Measurements from ENCODE around the gene THRSP. TPM values are rescaled to one million over a fixed set of nuclear protein-coding genes. Genes with fewer than 3 reads are reported as not detected.

The THRSP gene
- total and polyA plus RNA-seq, 2 donors (not counting 1 experiment from before 2014, with no cell fraction given), result not detected

- Histone ChIP-seq H3K9me3 (ENCODE audit: control extremely low read depth in 1 of 3, control insufficient read depth in 2 of 3, insufficient read depth in 1 of 3, low read length in 2 of 3) (peaks cover 0 to 9% (median 0%) of the 10 kb centered on the region in 3 donors), H3K4me3 (ENCODE audit: control extremely low read depth in 1 of 5, extremely low read depth in 1 of 5, insufficient read depth in 1 of 5, low read depth in 2 of 5, low read length in 4 of 5) (no peak overlapping the region), H3K4me1 (ENCODE audit: control insufficient read depth in 2 of 2, insufficient read depth in 2 of 2, low read length in 2 of 2) (peaks cover 3 to 7% of the 10 kb centered on the region in 2 donors), H3K9ac (ENCODE audit: low read length) (no peak overlapping the region), H3K79me2 (ENCODE audit: control insufficient read depth, insufficient read depth, low read length) (no peaks in the 10 kb centered on the region), H3K4me2 (replicated peaks; ENCODE audit: low read depth, low read length, poor library complexity, severe bottlenecking) (no peak overlapping the region), H3K27ac (ENCODE audit: low read length in 2 of 2) (no peak overlapping the region), H3K27me3 (replicated peaks in 1 of 4; ENCODE audit: control extremely low read depth in 1 of 4, control insufficient read depth in 3 of 4, insufficient read depth in 4 of 4, low read length in 3 of 4) (peaks cover 0 to 20% (median 5%) of the 10 kb centered on the region in 4 experiments), H3K36me3 (replicated peaks in 1 of 2; ENCODE audit: control extremely low read depth in 1 of 2, control insufficient read depth in 1 of 2, extremely low read depth in 1 of 2, insufficient read depth in 2 of 2, low read length in 1 of 2) (no peaks in the 10 kb centered on the region), H2AFZ (ENCODE audit: insufficient read depth, low read depth, low read length, poor library complexity, severe bottlenecking) (no peak overlapping the region), H4K20me1 (ENCODE audit: control insufficient read depth, insufficient read depth, low read length, poor library complexity, severe bottlenecking) (no peaks in the 10 kb centered on the region)
- ChIA-PET POLR2A (no interaction called here), CTCF (interaction anchor here (1.4 kb wide), 1 partner anchor 21 kb away, joined by 3 read pairs; no protein-coding TSS in a partner anchor)
- Mint-ChIP-seq H3K27me3 (peaks cover 28% of the 10 kb centered on the region), H3K27ac (no peak overlapping the region), H3K4me1 (peaks cover 2% of the 10 kb centered on the region), H3K4me3 (no peak overlapping the region), H3K9me3 (ENCODE audit: insufficient read depth) (no peaks in the 10 kb centered on the region)
- 80% methylated on average over 1 of the region's 3 CpGs for WGBS (ENCODE audit: insufficient coverage)
- TF ChIP-seq, protein P1, sequence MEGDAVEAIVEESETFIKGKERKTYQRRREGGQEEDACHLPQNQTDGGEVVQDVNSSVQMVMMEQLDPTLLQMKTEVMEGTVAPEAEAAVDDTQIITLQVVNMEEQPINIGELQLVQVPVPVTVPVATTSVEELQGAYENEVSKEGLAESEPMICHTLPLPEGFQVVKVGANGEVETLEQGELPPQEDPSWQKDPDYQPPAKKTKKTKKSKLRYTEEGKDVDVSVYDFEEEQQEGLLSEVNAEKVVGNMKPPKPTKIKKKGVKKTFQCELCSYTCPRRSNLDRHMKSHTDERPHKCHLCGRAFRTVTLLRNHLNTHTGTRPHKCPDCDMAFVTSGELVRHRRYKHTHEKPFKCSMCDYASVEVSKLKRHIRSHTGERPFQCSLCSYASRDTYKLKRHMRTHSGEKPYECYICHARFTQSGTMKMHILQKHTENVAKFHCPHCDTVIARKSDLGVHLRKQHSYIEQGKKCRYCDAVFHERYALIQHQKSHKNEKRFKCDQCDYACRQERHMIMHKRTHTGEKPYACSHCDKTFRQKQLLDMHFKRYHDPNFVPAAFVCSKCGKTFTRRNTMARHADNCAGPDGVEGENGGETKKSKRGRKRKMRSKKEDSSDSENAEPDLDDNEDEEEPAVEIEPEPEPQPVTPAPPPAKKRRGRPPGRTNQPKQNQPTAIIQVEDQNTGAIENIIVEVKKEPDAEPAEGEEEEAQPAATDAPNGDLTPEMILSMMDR (IDR thresholded peaks at IDR 0.05), result no peak
- TF ChIP-seq EZH2 (IDR thresholded peaks at IDR 0.05; ENCODE audit: borderline replicate concordance, insufficient read depth, low read depth, low read length, poor library complexity, severe bottlenecking), result no peak
- ATAC-seq (ENCODE audit: low read depth) (no peak), DNase-seq (no peak)
- intact Hi-C loops (cut with micrococcal nuclease), result no loop called here
Observed at GRCh38 chr11:78020246-78020645, 43.4 kb upstream of the THRSP start.

GRCh38 chr11:78021611-78022010 is 42.0 kb upstream of the THRSP start:
- Histone ChIP-seq H3K4me1 (ENCODE audit: control insufficient read depth in 2 of 2, insufficient read depth in 2 of 2, low read length in 2 of 2) (peaks cover 3 to 7% of the 10 kb centered on the region in 2 donors), H3K4me2 (replicated peaks; ENCODE audit: low read depth, low read length, poor library complexity, severe bottlenecking) (no peak overlapping the region), H2AFZ (ENCODE audit: insufficient read depth, low read depth, low read length, poor library complexity, severe bottlenecking) (no peak overlapping the region), H3K4me3 (ENCODE audit: control extremely low read depth in 1 of 5, extremely low read depth in 1 of 5, insufficient read depth in 1 of 5, low read depth in 2 of 5, low read length in 4 of 5) (no peak overlapping the region), H3K36me3 (replicated peaks in 1 of 2; ENCODE audit: control extremely low read depth in 1 of 2, control insufficient read depth in 1 of 2, extremely low read depth in 1 of 2, insufficient read depth in 2 of 2, low read length in 1 of 2) (no peaks in the 10 kb centered on the region), H4K20me1 (ENCODE audit: control insufficient read depth, insufficient read depth, low read length, poor library complexity, severe bottlenecking) (no peaks in the 10 kb centered on the region), H3K9me3 (ENCODE audit: control extremely low read depth in 1 of 3, control insufficient read depth in 2 of 3, insufficient read depth in 1 of 3, low read length in 2 of 3) (peaks cover 0 to 9% (median 0%) of the 10 kb centered on the region in 3 donors), H3K27ac (ENCODE audit: low read length in 2 of 2) (no peak overlapping the region), H3K79me2 (ENCODE audit: control insufficient read depth, insufficient read depth, low read length) (no peaks in the 10 kb centered on the region), H3K9ac (ENCODE audit: low read length) (no peak overlapping the region), H3K27me3 (replicated peaks in 1 of 4; ENCODE audit: control extremely low read depth in 1 of 4, control insufficient read depth in 3 of 4, insufficient read depth in 4 of 4, low read length in 3 of 4) (peaks cover 0 to 20% (median 5%) of the 10 kb centered on the region in 4 experiments)
- POLR2A ChIA-PET, result no interaction called here
- Mint-ChIP-seq H3K4me3 (no peak overlapping the region), H3K9me3 (ENCODE audit: insufficient read depth) (no peaks in the 10 kb centered on the region), H3K27ac (no peak overlapping the region), H3K4me1 (peaks cover 2% of the 10 kb centered on the region), H3K27me3 (peaks cover 28% of the 10 kb centered on the region)
- WGBS (ENCODE audit: insufficient coverage), result 91% methylated on average over 6 of the region's 6 CpGs
- ATAC-seq (ENCODE audit: low read depth) (no peak), DNase-seq (no peak)
- TF ChIP-seq, protein P1 (IDR thresholded peaks at IDR 0.05), result no peak
- no peak for TF ChIP-seq EZH2 (IDR thresholded peaks at IDR 0.05; ENCODE audit: borderline replicate concordance, insufficient read depth, low read depth, low read length, poor library complexity, severe bottlenecking)
- intact Hi-C loops (cut with micrococcal nuclease), result no loop called here
- CTCF ChIA-PET, result interaction anchor here (1.4 kb wide), 1 partner anchor 22 kb away, joined by 3 read pairs; no protein-coding TSS in a partner anchor
